ENCODE data around the gene GMDS. TPM values are rescaled to one million over a fixed set of nuclear protein-coding genes. Genes with fewer than 3 reads are reported as not detected.
A peak's percentile ranks its signal among the peaks of the same experiment; 100 is the strongest.

Gene GMDS
- total RNA-seq, 1 donor from 2014 or later, result 19.9 TPM

DNA sequence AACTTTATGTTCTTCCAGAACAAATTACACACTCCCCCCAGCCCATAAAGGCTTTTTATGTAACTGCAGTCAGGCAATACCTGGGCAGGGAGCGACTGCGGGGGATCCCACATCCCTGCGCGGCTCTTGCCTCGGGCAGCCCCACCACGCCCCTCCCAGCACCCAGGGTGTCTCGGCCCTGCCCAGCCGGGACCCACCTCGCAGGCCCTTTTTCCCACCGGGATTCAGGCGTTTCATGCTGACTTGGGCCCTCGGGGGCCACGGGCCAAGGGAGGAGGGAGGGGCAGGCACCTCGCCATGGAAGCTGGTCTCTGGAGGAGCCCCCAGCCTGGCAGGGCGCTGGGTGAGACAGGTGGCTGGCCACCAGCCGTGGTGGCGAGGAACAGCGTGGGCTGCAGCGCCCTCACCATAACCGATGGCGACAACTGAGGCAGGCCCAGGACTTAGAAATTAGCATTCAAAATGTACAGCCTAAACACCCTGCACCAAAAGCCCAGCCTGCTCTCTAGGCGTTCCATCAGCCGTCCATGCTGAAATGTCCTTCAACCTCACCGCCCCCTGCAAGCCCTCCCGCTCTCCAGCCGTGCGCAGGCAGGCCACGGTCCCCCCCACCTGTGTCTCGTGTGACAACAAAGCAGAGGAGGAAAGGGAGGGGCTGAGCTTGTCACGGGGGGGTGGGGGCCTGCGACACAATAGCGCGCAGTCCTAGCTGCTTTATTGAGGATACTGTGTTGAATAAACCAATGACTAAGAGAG lies 650.8 kb downstream of the GMDS start:
- intact Hi-C loops (cut with DNase I), result loop anchor here (5.0 to 10.0 kb wide), 2 partner anchors 803 to 1250 kb away; partner anchors contain the start of gene SERPINB1
- no peak for DNase-seq (ENCODE audit: low spot score in 2 of 2)
- TF ChIP-seq, protein P1, sequence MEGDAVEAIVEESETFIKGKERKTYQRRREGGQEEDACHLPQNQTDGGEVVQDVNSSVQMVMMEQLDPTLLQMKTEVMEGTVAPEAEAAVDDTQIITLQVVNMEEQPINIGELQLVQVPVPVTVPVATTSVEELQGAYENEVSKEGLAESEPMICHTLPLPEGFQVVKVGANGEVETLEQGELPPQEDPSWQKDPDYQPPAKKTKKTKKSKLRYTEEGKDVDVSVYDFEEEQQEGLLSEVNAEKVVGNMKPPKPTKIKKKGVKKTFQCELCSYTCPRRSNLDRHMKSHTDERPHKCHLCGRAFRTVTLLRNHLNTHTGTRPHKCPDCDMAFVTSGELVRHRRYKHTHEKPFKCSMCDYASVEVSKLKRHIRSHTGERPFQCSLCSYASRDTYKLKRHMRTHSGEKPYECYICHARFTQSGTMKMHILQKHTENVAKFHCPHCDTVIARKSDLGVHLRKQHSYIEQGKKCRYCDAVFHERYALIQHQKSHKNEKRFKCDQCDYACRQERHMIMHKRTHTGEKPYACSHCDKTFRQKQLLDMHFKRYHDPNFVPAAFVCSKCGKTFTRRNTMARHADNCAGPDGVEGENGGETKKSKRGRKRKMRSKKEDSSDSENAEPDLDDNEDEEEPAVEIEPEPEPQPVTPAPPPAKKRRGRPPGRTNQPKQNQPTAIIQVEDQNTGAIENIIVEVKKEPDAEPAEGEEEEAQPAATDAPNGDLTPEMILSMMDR (IDR thresholded peaks at IDR 0.05), result no peak

DNA sequence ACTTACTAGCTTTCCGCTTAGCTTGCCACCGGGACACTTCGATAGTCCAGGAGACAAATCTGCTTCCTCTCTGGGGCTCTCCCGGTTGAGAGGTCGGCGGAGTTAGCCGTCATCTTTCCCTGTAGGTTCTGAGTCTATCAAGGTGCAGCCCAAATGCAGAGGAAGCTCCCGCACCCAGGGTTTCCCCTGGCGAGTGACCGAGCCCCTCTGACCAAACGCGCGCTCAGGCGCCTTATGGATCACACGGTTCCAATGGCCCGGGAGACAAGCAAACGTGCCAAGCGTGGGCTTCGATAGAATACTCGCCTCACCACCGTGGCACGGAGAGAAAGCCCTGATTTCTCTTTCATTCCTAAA lies 651.5 kb downstream of the GMDS start:
- no peak overlapping the region for H3K27ac ChIP-seq
- H3K27me3 ChIP-seq, result no peaks in the 10 kb centered on the region
- intact Hi-C loops (cut with DNase I), result loop anchor here (10.0 kb wide), 1 partner anchor 1251 kb away; the partner anchor contains the start of gene SERPINB1
- no peak overlapping the region for H3K4me3 ChIP-seq
- TF ChIP-seq, protein P1 (IDR thresholded peaks at IDR 0.05), result no peak
- no peaks in the 10 kb centered on the region for H3K36me3 ChIP-seq
- H3K4me1 ChIP-seq, result no peaks in the 10 kb centered on the region
- H3K9me3 ChIP-seq, result no peaks in the 10 kb centered on the region
- peak in 1 of 2 donors; percentile 46 for DNase-seq (ENCODE audit: low spot score in 2 of 2)

More for the DNA sequence above, 650.8 kb downstream of the GMDS start:
- Histone ChIP-seq H3K27ac (no peak overlapping the region), H3K9me3 (no peaks in the 10 kb centered on the region), H3K36me3 (no peaks in the 10 kb centered on the region), H3K4me3 (no peak overlapping the region), H3K27me3 (no peaks in the 10 kb centered on the region), H3K4me1 (no peaks in the 10 kb centered on the region)

DNA sequence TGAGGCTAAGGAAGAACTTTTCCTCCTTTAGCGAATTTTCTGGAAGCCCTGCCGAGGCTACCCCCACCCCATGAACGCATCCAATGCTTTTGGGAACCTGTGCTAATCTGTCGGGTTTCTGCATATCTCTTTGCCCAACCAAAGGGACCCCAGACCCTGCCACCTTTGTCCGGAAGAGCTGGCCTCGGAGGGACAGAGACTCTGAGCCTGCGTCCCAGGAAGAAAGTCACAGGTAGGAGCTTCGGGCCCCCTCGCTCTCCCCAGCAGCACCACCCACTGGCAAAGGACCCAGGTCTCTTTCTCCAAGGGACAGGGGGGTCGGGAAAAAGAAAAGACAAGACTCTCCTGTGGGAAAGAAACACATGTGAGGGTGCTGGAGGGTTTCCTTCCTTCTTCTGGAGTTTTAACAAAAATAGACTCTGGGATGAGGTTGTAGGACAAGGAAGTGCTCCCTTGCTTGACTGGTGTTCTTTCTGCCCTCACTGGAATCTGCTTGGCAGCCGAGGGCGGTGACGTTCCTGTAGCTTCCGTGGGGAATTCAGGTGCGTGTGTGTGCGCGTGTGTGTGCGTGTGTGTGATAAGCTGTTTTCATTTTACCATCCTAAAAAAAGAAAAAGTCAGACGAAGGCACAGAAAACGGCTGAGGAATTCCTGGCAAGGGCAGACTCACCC lies 652.0 kb downstream of the GMDS start:
- Histone ChIP-seq H3K4me3 (no peak overlapping the region), H3K27ac (no peak overlapping the region), H3K9me3 (no peaks in the 10 kb centered on the region), H3K36me3 (no peaks in the 10 kb centered on the region), H3K4me1 (no peaks in the 10 kb centered on the region), H3K27me3 (no peaks in the 10 kb centered on the region)
- TF ChIP-seq, protein P1 (IDR thresholded peaks at IDR 0.05), result no peak
- DNase-seq (ENCODE audit: low spot score in 2 of 2), result peak in 1 of 2 donors; percentile 39
- intact Hi-C loops (cut with DNase I), result loop anchor here (10.0 kb wide), 1 partner anchor 1251 kb away; the partner anchor contains the start of gene SERPINB1

DNA sequence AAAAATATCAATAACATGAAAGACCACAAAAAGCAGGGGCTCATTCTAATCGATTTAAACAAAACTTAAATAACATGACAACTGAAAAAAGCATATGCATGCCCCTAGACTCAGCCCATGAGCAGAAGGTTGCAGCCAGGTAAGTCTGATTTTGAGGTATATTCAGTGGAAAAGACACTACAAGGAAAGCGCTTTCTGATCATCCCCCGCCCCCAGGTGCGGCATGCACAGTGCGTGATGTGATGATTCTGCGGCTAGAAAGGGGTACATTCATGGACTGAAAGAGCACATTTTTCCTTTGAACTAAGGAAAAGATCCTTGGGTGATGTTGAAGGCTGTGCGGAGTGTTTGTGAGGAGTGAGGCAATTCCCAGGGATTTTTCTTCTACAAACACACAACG lies 652.6 kb downstream of the GMDS start:
- TF ChIP-seq, protein P1 (IDR thresholded peaks at IDR 0.05), result no peak
- Histone ChIP-seq H3K27ac (no peak overlapping the region), H3K27me3 (no peaks in the 10 kb centered on the region), H3K36me3 (no peaks in the 10 kb centered on the region), H3K4me3 (no peak overlapping the region), H3K9me3 (no peaks in the 10 kb centered on the region), H3K4me1 (no peaks in the 10 kb centered on the region)
- intact Hi-C loops (cut with DNase I), result loop anchor here (10.0 kb wide), 1 partner anchor 1252 kb away; the partner anchor contains the start of gene SERPINB1
- peak in 1 of 2 donors; percentile 49 for DNase-seq (ENCODE audit: low spot score in 2 of 2)

DNA sequence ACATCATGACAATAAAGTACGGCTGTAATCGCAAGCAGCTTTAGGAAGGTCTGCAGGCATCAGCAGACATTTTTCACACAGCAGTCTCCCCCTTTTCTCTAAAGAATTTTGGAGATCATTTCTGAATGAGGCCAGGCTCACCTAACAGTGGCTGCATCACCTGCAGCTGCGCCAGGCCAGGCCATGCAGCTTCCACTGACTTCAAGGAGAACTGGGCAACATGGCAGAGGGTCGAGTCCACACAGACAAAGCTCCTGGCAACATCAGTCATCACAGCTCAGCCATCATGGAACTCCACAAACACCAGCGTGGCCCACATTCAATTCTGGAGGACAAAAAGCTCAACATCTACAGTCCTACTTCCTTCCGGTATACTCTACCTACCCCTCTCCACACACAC lies 653.5 kb downstream of the GMDS start:
- DNase-seq (ENCODE audit: low spot score in 2 of 2), result no peak
- no peaks in the 10 kb centered on the region for H3K27me3 ChIP-seq
- intact Hi-C loops (cut with DNase I), result loop anchor here (10.0 kb wide), 1 partner anchor 1253 kb away; the partner anchor contains the start of gene SERPINB1
- no peak overlapping the region for H3K27ac ChIP-seq
- TF ChIP-seq, protein P1 (IDR thresholded peaks at IDR 0.05), result no peak
- H3K4me3 ChIP-seq, result no peak overlapping the region
- H3K4me1 ChIP-seq, result no peaks in the 10 kb centered on the region
- H3K36me3 ChIP-seq, result no peaks in the 10 kb centered on the region
- no peaks in the 10 kb centered on the region for H3K9me3 ChIP-seq
